NCI-H2107 treated with DMSO at 0.1 percent for 48 hours (cell line): Measurements from ENCODE around the gene SLC22A23.
A peak's percentile ranks its signal among the peaks of the same experiment; 100 is the strongest.

Experiments
- DNase-seq: peaks from one replicate; lab custom pipeline; 2025; ENCODE audit not compliant: unreplicated experiment; lab: John Stamatoyannopoulos, UW

Gene SLC22A23

DNA sequence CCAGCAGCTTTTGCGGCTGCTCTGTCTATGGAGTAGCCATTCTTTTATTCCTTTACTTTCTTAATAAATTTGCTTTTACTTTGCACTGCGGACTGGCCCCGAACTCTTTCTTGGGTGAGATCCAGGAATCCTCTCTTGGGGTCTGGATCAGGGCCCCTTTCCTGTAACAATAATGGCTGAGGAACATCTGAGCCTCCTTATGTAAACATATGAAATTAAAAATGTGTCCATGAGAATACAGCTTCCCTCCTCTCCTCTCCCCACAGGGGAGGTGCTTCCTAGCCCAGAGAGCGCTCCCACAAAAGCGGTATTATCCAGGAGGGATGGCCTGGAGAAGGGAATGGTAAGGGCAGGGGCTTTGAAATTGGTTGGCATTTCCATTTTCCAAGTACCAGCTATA is 117.0 kb downstream of the SLC22A23 start:
- DNase-seq = no peak

DNA sequence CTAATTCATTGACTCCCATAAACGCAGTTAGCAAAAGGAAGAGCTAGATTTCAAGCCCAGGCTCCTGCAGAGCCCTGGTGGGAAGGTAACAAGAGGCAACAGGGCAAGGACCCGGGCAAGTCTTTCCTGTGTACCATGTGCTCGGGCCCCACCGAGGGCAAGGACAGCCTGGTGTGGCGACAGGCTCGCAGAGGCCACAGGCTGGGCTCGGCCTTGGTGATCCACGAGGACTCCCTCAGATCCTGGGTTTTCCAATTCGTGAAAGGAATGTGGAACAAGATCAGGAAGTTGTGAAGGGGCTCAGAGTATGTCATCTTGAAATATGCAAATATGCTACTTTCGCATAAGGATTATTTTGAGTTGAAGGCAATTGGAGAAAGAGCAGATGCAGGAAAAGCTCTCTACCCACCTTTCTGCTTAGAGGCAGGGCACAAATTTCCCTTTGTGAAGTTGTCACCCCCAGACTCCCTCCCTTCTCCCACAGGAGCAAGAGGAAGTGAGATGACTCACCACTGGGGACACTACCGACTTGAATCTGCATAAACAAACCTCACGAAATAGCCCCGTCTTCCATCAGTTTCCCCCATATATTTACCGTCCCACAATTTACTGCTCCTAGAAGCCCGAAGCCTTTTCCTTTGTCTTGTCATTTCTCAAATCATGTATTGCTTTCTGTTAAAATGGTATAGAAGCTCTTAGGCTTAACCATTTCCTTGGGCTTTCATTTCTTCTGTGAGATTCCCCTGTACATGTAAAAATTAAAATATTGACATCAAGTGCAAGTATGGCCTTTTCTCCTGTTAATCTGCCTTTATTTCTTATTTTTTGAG is 119.1 kb downstream of the SLC22A23 start:
- DNase-seq = no peak

DNA sequence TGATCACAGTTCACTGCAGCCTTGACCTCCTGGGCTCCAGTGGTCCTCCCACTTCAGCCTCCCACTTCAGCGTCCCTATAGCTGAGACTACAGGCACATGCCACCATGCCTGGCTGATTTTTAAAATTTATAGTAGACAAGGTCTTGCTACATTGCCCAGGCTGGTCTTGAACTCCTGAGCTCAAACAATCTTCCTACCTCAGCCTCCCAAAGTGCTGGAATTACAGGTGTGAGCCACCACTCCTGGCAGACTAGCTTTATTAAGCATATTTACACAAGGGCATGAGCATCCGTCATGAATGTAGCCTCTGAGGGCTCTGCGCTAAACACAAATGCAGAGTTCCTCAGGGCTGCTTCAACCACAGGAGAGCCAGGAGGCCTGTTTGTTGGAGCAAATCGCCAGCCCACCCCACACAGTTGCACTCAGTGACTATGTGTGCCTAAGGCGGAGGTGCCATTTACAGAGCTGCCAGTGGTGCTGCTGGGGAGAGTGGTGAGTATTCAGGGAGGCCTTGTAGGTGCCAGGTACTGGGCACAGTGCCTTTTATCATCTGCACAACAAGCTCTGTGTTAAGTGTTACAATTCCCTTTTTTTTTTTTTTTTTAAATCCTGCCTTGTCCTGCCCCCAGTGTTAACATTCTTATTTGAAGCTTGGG is 119.9 kb downstream of the SLC22A23 start:
- no peak for DNase-seq

DNA sequence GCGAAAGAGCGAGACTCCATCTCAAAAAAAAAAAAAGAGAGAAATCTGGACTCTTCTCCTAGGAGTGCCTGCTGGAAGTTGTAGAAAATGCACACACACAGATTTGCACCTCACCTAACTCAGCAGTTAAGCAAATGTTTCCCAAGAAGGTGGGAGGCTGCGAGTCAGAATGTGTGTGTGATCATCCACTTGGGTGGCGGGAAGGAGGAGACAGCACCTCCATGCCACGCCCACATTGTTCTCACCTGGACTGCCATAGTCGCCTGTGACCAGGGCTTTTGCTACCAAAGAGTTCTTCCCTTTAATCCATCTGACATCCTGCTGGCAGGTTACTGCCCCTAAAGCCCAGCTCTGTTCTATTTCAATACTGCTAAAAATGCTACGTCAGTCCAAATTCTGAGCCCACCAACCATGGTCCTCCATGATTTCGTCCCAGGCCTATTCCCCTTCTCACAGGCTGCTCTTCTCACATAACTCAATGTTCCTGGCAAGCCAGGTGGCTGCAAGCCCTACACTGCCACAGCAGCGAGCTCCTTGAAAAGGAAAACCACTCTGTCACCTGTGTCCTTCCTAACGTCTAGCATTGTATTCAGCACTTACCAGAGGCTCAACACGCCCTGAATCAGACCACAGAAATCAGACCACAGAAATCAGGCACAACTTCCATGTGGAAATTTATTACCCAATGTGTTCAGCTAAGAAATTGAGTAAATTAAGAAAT is 120.6 kb downstream of the SLC22A23 start:
- DNase-seq = peak; percentile 74

DNA sequence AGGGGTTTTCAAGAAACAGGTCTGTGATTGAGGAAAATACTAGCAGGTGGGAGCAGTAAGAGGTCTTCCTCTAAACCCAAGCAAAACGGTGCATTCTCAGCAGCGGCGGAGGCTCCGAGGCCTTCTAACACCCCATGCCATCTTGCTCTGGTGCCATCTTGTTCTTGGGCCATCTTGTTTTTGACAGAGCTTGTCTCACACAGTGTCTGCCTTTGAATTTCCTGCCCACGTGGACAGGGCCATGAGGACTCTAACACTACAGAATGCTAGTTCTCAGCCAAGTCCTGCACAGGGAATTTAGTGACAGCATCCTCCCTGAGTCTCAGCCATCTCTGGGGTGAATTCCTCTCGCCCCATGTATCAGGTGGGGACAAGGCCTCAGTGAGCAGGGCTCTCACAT is 121.7 kb downstream of the SLC22A23 start:
- DNase-seq = no peak

DNA sequence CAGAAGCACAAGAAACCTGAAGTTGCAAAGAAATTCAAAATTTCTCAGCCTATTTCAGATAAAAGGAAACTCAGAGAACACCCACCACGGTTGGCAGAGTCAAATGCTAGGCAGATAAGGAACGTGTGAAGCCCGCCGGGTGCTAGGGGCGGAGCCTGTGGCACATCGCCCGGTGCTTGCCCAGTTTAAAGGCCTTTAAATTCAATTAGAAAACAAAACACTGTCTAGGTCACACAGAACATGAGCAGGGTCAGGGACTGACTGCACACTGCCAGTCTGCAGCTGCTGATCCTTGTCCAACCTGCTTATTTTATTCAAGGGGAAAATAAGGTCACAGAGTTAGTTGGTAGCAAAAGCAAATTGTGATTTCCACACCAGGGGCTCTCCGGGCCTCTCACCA is 122.3 kb downstream of the SLC22A23 start:
- peak; percentile 42 for DNase-seq

DNA sequence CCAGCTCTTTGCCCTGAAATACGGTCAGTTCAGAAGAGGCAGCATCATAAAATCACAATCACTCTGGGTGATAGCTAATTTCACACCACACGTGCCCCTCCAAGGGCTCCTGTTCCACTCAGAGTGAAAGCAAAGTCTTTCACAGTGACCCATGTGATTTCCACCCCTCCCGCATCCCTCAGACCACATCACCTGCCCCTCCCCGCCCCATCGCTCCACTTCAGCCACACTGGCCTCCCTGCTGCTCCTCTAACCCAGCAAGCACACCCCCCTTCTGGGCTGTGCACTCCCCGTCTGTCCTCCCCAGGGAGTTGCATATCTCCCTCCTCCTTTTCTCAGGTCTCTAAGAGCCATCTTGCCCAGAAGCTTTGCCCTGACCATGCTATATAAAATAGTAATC is 123.6 kb downstream of the SLC22A23 start:
- peak; percentile 46 for DNase-seq

GRCh38 chr6:3331971-3332370 is 124.9 kb downstream of the SLC22A23 start:
- DNase-seq = no peak

GRCh38 chr6:3331494-3331893 is 125.4 kb downstream of the SLC22A23 start:
- DNase-seq = no peak

- no peak for DNase-seq
Observed at GRCh38 chr6:3330199-3330598, 126.7 kb downstream of the SLC22A23 start.

DNA sequence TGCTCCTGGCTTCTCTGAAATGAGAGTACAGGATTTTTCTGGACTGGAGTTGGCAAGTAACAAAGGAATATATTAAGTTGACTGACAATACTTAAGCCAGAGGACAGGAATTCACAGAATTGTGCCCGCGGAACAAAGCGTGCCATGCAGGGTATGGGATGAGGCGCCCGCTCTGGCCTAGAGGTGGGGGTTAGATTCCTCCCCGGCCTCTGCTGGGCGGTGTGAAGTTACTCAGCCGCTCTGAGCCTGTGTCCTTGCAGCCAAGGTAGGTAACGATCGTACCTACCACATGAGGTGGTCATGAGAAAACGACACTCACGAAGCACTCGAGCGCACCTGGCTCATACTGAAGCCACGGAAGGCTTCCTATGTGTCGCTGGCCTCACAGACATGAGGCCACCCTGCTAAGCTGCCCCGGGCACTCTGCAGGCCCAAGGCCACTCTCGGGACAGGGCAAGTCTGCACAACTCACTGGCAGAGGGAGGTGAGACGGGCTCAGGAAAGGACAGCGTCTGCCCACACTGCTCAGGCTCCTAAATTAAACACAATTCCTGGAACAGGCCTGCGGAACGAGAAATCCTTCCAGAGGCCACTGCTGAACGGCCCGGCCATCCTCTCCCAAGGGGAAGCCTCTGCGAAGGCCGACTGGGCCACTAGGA is 127.3 kb downstream of the SLC22A23 start:
- DNase-seq = no peak

DNA sequence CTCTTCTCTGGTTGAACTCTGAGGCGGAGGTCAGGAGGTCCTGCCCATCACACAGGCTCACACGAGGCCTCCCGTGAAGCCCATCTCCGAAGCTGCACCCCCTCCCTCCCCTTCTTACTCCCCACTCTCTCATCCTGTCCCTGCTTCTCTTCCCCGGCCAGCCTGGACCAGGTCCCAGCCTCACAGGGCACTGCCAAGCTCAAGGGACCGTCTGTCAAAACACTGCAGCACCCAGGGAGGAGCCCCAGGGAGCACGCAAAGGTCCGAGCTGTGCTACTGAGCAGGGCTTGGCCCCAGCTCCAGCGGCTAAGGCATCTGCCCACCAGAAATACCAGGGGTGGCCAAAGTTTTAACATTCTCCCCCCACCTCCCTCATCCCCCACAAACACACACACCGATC is 128.1 kb downstream of the SLC22A23 start:
- DNase-seq = no peak

GRCh38 chr6:3328145-3328544 is 128.7 kb downstream of the SLC22A23 start:
- no peak for DNase-seq

DNA sequence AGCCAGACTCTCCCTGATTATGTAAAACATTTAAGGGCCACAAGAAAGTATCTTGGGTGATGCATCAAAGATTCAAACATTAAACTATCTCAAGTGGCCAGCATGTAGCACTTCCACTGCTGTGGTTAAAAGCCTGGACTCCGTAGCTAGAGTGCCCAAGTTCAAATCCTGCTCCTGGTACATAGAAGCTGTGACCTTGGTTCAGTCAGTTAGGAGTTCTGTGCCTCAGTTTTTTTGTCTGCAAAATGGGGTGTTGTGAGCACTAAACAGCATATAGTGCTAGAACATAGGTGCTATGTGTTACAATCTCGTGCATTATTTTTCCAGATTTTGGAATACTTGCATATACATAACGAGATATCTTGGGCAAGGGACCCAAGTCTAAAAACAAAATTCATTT is 129.4 kb downstream of the SLC22A23 start:
- DNase-seq = no peak

DNA sequence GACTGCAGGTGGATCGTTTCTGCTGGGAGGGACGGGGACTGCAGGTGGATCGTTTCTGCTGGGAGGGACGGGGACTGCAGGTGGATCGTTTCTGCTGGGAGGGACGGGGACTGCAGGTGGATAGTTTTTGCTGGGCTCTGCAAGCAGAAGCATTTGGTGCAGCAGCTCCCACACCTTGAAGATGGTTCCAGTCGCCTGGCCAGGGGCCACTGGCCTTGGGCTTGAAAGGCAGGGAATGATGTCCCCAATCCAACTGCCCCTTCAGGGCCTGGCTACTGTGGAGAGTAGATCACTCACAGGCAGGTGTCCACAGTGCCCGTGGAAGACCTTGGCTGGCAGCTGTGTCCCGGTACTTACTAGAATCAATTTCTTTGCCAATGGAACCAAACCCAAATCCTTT is 129.9 kb downstream of the SLC22A23 start:
- DNase-seq = no peak

- DNase-seq = no peak
Observed at GRCh38 chr6:3326184-3326971, 130.5 kb downstream of the SLC22A23 start.

- DNase-seq = no peak
Observed at GRCh38 chr6:3325210-3325609, 131.6 kb downstream of the SLC22A23 start.

- no peak for DNase-seq
Observed at GRCh38 chr6:3324262-3324942, 132.4 kb downstream of the SLC22A23 start.

GRCh38 chr6:3323696-3324261 is 133.1 kb downstream of the SLC22A23 start:
- no peak for DNase-seq

GRCh38 chr6:3323148-3323547 is 133.7 kb downstream of the SLC22A23 start:
- no peak for DNase-seq
